Muscle layer of duodenum (tissue), 2 donors: Measurements from ENCODE around the gene PATJ.
"Not testable (repeated sequence)": the region's sequence is repeated elsewhere in the genome, so short reads cannot be mapped to it uniquely, and the experiment has no call there.

Source experiments
- H3K27ac ChIP-seq: one replicate; pipeline ENCODE4 v1.7.0; 2013; ENCODE audit warnings: mild to moderate bottlenecking, low read length
- H3K27me3 ChIP-seq: one replicate; pipeline ENCODE4 v1.7.0; 2013; ENCODE audit warnings: low read depth, mild to moderate bottlenecking, control low read depth, low read length
- H3K36me3 ChIP-seq, 2 donors: one replicate each; pipeline ENCODE4 v1.7.0; 2013; ENCODE audit warnings: low read length in 2 of 2, control low read depth in 1 of 2, mild to moderate bottlenecking in 1 of 2; ENCODE audit not compliant: insufficient read depth in 2 of 2, control insufficient read depth in 1 of 2
- H3K4me1 ChIP-seq, 2 donors: one replicate each; pipeline ENCODE4 v1.7.0; 2013; ENCODE audit warnings: low read length in 2 of 2, mild to moderate bottlenecking in 2 of 2, control low read depth in 1 of 2, moderate library complexity in 1 of 2; ENCODE audit not compliant: insufficient read depth in 2 of 2, control insufficient read depth in 1 of 2
- H3K4me3 ChIP-seq, 2 donors: one replicate each; pipeline ENCODE4 v1.7.0; 2013; ENCODE audit warnings: low read length in 2 of 2, low read depth in 1 of 2, mild to moderate bottlenecking in 1 of 2
- H3K9me3 ChIP-seq, 2 donors: one replicate each; pipeline ENCODE4 v1.7.0; 2013; ENCODE audit warnings: low read length in 2 of 2, control low read depth in 1 of 2, mild to moderate bottlenecking in 1 of 2; ENCODE audit not compliant: control insufficient read depth in 1 of 2
- donor health status: healthy.

Gene PATJ

DNA sequence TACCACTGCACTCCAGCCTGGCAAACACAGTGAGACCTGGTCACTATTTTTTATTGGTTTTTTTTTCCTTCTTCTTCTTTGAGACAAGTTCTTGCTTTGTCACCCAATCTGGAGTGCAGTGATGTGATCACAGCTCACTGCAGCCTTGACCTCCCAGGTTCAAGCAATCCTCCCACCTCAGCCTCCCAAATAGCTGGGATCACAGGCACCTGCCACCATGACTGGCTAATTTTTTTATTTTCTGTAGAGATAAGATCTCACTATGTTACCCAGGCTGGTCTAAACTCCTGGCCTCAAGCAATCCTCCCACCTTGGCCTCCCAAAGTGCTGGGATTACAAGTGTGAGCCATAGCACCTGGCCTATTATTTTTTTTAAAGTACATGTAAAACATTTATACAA, 148.2 kb downstream of the PATJ start:
- H3K36me3 ChIP-seq, H3K9me3 ChIP-seq, H3K4me1 ChIP-seq, H3K27ac ChIP-seq, H3K4me3 ChIP-seq, H3K27me3 ChIP-seq: not testable (repeated sequence)

DNA sequence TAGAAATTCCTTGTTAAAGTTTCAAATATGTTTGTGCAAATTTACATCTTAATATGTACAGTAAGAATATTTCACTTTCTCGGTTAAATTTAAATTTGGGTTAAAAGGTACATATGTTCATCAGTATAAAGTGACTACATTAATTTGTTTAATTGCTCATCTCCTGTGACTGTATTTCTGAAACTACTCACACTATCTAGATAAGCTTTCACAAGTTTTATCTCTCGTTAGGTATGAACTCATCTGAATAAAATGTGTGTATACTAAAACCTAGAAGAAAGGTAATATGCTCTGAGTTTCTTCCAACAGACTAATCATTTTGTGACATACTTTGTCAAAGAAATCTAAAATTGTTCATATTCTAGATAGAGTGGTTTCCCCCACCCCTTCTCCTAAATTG, 150.7 kb downstream of the PATJ start:
- Histone ChIP-seq H3K36me3 (no peaks in the 10 kb centered on the region), H3K27ac (no peak overlapping the region), H3K4me3 (no peak overlapping the region), H3K27me3 (no peaks in the 10 kb centered on the region), H3K4me1 (no peaks in the 10 kb centered on the region), H3K9me3 (no peaks in the 10 kb centered on the region)

DNA sequence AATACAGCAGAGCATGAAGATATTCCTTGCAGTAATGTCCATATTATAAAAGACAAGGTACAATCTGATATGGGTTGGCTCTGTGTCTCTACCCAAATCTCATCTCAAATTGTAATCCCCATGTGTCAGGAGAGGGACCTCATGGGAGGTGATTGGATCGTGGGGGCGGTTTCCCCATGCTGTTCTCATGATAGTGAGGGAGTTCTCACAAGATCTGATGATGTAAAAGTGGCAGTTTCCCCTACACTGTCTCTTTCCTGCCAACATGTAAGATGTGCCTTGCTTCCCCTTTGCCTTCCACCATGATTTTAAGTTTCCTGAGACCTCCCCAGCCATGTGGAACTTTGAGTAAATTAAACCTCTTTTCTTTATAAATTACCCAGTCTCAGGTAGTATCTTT, 152.0 kb downstream of the PATJ start:
- H3K4me3 ChIP-seq, H3K27ac ChIP-seq, H3K36me3 ChIP-seq, H3K4me1 ChIP-seq, H3K9me3 ChIP-seq, H3K27me3 ChIP-seq: not testable (repeated sequence)

DNA sequence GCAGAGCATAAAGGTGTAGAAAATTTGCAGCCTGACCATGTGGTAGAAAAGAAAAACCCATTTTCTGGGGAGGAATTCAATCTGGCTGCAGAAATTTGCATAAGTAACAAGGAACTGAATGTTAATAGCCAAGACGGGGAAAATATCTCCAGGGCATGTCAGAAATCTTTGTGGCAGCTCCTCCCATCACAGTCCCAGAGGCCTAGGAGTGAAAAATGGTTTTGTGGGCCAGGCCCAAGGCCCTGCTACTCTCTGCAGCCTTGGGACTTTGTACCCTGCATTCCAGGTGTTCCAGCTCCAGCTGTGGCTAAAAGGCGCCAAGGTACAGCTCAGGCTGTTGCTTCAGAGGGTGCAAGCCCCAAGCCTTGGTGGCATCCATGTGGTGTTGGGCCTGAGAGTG, 152.9 kb downstream of the PATJ start:
- no peaks in the 10 kb centered on the region for H3K27me3 ChIP-seq
- no peak overlapping the region for H3K4me3 ChIP-seq
- H3K4me1 ChIP-seq = no peaks in the 10 kb centered on the region
- H3K27ac ChIP-seq = no peak overlapping the region
- H3K9me3 ChIP-seq = no peaks in the 10 kb centered on the region
- no peaks in the 10 kb centered on the region for H3K36me3 ChIP-seq

DNA sequence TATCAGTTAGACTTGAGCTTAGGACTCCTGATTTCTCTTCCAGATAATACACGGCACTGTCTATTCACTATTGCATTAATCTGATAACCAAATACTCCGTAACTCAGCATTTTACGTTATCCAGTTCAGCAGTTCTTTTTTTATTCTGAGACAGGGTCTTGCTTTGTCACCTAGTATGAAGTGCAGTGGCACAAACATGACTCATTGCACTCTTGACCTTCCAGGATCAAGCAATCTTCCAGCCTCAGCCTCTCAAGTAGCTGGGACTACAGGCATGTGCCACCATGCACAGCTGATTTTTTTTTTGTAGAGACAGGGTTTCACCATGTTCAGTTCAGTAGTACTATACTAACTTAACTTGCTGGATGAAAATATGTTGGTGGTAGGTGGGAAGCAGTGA, 156.4 kb downstream of the PATJ start:
- H3K36me3 ChIP-seq = no peaks in the 10 kb centered on the region
- H3K4me1 ChIP-seq = no peaks in the 10 kb centered on the region
- no peak overlapping the region for H3K27ac ChIP-seq
- no peak overlapping the region for H3K4me3 ChIP-seq
- no peaks in the 10 kb centered on the region for H3K27me3 ChIP-seq
- H3K9me3 ChIP-seq = no peaks in the 10 kb centered on the region

DNA sequence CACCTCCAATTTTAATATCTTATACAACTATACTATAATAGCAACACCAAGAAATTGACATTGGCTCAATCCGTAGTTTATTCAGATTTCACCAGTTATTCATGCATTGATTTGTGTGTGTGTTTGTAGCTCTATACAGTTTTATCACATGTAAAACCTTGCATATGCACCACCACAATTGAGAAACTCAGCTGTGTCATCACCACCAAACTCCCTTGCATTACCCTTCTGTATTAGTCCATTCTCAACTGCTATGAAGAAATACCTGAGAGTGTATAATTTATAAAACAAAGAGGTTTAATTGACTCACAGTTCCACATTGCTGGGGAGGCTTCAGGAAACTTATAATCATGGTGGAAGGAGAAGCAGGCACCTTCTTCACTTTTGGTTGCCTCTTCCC, 162.1 kb downstream of the PATJ start:
- Histone ChIP-seq H3K4me1 (no peaks in the 10 kb centered on the region), H3K27me3 (no peaks in the 10 kb centered on the region), H3K36me3 (no peaks in the 10 kb centered on the region), H3K4me3 (no peak overlapping the region), H3K27ac (no peak overlapping the region), H3K9me3 (no peaks in the 10 kb centered on the region)

DNA sequence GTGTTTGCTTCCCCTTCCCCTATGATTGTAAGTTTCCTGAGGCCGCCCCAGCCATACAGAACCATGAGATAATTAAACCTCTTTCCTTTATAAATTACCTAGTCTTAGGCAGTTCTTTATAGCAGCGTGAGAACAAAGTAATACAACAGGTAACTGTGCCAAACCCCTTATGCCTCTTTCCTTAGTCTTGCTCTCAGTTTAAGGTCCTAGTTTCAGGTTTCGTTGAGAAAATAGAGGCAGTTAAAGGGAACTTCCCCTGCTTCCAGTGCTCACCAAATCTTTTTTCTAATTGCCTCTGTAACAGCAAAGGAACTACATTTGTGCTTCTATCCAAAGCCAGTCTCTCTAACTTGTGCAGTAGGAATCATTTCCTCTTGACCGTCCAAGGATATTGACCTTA, 164.8 kb downstream of the PATJ start:
- no peaks in the 10 kb centered on the region for H3K9me3 ChIP-seq
- H3K4me3 ChIP-seq = no peak overlapping the region
- H3K27ac ChIP-seq = no peak overlapping the region
- H3K4me1 ChIP-seq = no peaks in the 10 kb centered on the region
- no peaks in the 10 kb centered on the region for H3K27me3 ChIP-seq
- no peaks in the 10 kb centered on the region for H3K36me3 ChIP-seq

DNA sequence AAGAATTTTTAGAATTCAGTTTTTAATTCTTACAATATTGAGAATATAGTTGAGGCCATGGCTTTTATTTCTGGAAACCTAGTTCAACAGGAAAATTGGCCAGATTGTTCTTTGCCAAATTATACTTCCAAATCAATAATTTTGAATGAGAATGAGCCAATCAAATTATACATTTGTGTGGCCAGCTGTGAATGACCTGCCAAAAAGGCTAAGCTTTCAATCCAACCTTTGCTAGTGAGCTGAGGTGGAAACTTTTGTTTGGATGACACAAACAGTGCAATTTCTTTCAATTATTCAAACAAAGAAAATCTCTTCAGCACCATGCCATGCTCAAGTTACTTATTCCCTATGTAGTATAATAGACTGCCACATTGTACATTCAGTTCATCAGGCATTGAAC, 167.8 kb downstream of the PATJ start:
- Histone ChIP-seq H3K36me3 (no peaks in the 10 kb centered on the region), H3K27ac (no peak overlapping the region)

DNA sequence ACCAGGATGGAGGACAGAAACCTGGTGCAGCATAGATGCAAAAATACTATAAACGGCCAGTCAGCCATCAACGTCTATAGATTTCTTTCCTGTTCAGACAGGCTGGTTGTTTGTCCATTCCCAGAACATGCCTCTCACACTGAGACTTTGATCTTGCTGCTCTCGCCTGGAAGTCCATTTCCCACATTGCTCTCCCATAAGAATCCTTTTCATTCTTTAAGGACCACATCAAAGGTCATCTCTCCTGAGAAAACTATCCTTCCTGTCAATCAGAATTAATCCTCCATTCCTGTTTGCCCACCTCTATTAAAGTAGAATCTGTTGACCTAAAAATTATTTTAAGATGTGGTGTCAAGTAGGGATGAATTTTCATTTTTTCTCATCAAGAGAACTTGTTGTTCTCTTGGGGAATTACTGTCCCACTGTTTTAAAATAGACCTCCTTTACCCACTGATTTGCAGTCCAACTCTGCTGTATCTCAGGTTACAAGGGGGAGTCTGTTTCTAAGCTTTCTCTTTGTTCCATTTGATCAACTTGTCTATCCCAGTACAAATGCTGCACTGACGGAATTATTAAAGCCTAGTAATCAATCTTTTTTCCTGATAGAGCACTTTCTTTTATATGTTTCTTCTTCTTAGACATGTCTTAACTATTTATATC, 172.7 kb downstream of the PATJ start:
- Histone ChIP-seq H3K27ac (no peak overlapping the region), H3K27me3 (no peaks in the 10 kb centered on the region), H3K36me3 (peaks cover 0 to 4% of the 10 kb centered on the region in 2 donors), H3K4me1 (no peaks in the 10 kb centered on the region), H3K9me3 (no peaks in the 10 kb centered on the region), H3K4me3 (no peak overlapping the region)

More for the DNA sequence above, 167.8 kb downstream of the PATJ start:
- Histone ChIP-seq H3K27me3 (no peaks in the 10 kb centered on the region), H3K9me3 (no peaks in the 10 kb centered on the region), H3K4me1 (no peaks in the 10 kb centered on the region), H3K4me3 (no peak overlapping the region)

DNA sequence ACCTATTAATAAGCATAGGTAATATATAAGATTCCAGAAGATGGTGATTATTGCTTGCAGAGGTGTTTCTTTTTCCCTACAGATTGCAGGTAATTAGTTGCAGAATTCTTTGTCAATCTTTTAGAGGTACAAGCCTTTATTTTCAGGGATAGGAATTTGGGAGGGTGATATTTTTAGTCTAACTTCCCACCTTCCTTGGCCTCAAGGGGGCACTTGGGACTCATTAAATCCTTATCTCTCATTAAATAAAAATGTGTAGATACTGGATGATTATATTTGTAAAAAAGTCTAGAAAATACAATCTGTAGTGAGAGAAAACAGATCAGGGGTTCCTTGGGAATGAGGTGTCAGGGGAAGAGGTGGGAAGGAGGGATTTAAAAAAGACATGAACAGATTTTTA, 179.2 kb downstream of the PATJ start:
- Histone ChIP-seq H3K4me3 (no peak overlapping the region), H3K27ac (no peak overlapping the region), H3K4me1 (no peaks in the 10 kb centered on the region), H3K27me3 (no peaks in the 10 kb centered on the region), H3K9me3 (no peaks in the 10 kb centered on the region), H3K36me3 (peaks cover 0 to 4% of the 10 kb centered on the region in 2 donors)

DNA sequence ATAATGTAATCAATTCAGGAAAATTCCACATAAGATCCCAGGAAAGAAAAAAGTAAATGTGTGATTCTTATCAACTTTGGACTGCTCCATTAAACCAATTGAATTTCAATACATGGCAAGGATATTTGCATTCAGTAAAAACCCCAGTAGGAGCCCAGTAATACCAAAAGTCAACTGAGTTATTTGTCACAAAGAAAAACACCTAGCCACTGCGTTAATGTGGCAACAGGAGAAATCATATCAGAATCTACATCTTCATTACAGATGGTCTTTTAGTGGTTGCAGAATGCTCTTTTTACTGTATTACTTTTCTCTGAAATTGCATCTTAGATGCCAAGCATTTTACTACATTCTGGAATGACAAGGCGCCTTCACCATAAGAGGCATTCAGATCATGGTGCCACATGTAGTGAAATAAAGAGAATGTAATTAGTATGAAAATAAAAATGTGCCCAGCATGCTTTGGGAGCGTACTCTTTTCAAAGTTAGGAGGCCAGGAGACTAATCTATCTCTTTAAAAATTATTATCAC, 180.7 kb downstream of the PATJ start:
- H3K27ac ChIP-seq = no peak overlapping the region
- H3K4me1 ChIP-seq = no peaks in the 10 kb centered on the region
- no peaks in the 10 kb centered on the region for H3K27me3 ChIP-seq
- H3K9me3 ChIP-seq = no peaks in the 10 kb centered on the region
- H3K4me3 ChIP-seq = no peak overlapping the region
- peaks cover 4 to 5% of the 10 kb centered on the region in 2 donors for H3K36me3 ChIP-seq

DNA sequence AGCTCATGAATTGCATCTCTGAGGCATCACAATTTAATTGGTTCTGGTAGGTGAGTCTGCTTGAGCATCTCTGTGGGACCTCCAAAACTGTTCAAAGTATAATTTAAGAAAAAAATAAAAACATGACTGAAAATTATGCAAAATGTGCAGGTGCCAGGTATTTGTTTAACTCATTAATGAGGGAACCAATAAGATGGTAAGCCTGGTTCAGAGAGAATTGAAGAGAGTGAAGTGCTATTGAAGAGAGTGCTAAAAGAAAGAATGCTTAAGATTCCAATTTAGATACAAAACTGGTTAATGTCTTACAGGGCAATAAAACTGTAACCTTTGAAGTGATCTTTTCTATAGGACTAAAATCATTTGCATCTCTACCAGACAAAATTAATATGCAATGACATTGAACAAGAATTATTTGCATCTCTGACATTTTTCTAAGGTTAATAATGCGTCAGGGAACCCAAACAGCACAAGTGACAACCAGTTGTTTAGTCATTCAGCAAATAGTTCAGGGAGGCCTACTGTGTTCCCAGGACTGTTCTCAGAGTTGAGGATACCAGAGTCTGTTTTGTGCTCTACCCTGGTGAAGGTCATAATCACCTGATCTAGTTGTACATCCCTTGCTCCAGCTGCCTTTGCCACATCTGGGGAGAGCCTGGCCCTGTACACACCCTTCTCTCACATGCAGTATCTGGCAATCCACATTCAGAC, 183.5 kb downstream of the PATJ start:
- Histone ChIP-seq H3K27ac (no peak overlapping the region), H3K4me1 (no peaks in the 10 kb centered on the region), H3K4me3 (no peak overlapping the region), H3K9me3 (no peaks in the 10 kb centered on the region), H3K36me3 (peaks cover 5 to 6% of the 10 kb centered on the region in 2 donors), H3K27me3 (no peaks in the 10 kb centered on the region)
